Measurements from ENCODE around the gene PEDS1.

DNA sequence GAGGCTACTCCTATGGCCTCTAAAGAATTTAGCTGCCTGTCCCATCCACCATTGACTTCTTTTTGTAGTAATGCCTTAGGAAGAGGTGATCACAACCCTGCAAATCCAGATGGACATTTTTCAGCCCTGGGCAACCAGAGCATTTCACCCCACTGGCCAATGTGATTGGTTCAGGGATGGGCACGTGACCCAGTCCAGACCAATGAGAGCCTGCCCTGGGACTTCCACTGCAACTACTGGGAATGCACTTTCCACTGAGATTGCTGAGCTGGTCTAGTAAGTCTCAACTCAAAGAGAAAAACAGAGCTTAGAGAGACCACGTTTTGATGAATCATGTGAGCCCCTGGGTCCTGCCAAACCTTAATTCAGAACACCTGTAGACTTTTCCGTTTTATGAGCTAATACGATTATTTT is 31.7 kb downstream of the PEDS1 start:
- TF ChIP-seq POLR2A (IDR thresholded peaks at IDR 0.05; ENCODE audit: low read depth, low read length) = no peak
- no peak for TF ChIP-seq TAF1 (IDR thresholded peaks at IDR 0.05; ENCODE audit: borderline replicate concordance, low read depth, low read length)
- TF ChIP-seq POLR2AphosphoS5 (IDR thresholded peaks at IDR 0.05; ENCODE audit: low read depth, low read length) = no peak
